Upper lobe of left lung (tissue), 4 donors: ENCODE data around the gene METTL13.

Experiments used
- CTCF ChIP-seq, 6 experiments: fragments of 450-650 bp in 4 of 6; fragments of 200-600 bp in 2 of 6; sonication (generic) in 2 of 6; IDR thresholded peaks; one replicate each; pipeline ENCODE4 v1.5.1; 2016 to 2019; ENCODE audit warnings: antibody characterized with exemption in 6 of 6
- EP300 ChIP-seq, 4 donors: sonication (generic); formaldehyde crosslinking; IDR thresholded peaks; one replicate each; pipeline ENCODE4 v1.5.1; 2017; ENCODE audit warnings: antibody characterized with exemption in 4 of 4, control low read depth in 2 of 4
- POLR2A ChIP-seq, 4 donors: fragments of 450-650 bp; IDR thresholded peaks; one replicate each; pipeline ENCODE4 v1.5.1; 2016 to 2017; ENCODE audit warnings: antibody characterized with exemption in 4 of 4, mild to moderate bottlenecking in 2 of 4

GRCh38 chr1:171772312-171772711, 9.1 kb upstream of the METTL13 start:
- no peak for TF ChIP-seq CTCF (IDR thresholded peaks at IDR 0.05)
- TF ChIP-seq POLR2A (IDR thresholded peaks at IDR 0.05) = no peak
- TF ChIP-seq EP300 (IDR thresholded peaks at IDR 0.05) = no peak
